ENCODE results near the gene CNTN1. TPM values are rescaled to one million over a fixed set of nuclear protein-coding genes. Genes with fewer than 3 reads are reported as not detected.

CNTN1 gene
- total RNA-seq, 1 experiment from 2014 or later: 6.5 TPM

- WGBS (ENCODE audit: extremely low coverage, insufficient read length, low lambda C conversion rate): no CpG with 5 or more reads among the region's 2 CpGs
These were observed 83.4 kb downstream of the CNTN1 start for GRCh38 chr12:40775661-40776060.

More at GRCh38 chr12:40775661-40776060, 83.4 kb downstream of the CNTN1 start:
- Histone ChIP-seq H4K91ac (ENCODE audit: insufficient read length, low read depth, low read length) (no peak overlapping the region), H3K23me2 (ENCODE audit: insufficient read length, low read depth, low read length, poor library complexity, severe bottlenecking) (no peaks in the 10 kb centered on the region), H2BK120ac (ENCODE audit: low read depth, low read length, poor library complexity, severe bottlenecking) (no peak overlapping the region), H3K4me2 (ENCODE audit: insufficient read depth, insufficient read length, low read length) (no peak overlapping the region), H2BK20ac (ENCODE audit: low read depth, low read length, poor library complexity, severe bottlenecking) (no peak overlapping the region), H2BK15ac (ENCODE audit: low read depth, low read length) (no peak overlapping the region), H2AK5ac (ENCODE audit: insufficient read length, low read length) (no peak overlapping the region), H2BK12ac (ENCODE audit: insufficient read length, low read depth, low read length) (no peak overlapping the region), H3K4me1 (ENCODE audit: insufficient read depth, low read length) (no peaks in the 10 kb centered on the region; the same call in 1 of the 2 replicates), H3K9me3 (ENCODE audit: control insufficient read depth, low read depth, low read length) (no peaks in the 10 kb centered on the region), H2BK5ac (ENCODE audit: insufficient read length, low read length) (no peak overlapping the region), H3K9ac (ENCODE audit: extremely low read depth, insufficient read length, low read length) (no peak overlapping the region), H3K14ac (ENCODE audit: insufficient read depth, low read length) (no peak overlapping the region), H4K5ac (ENCODE audit: insufficient read length, low read depth, low read length) (no peak overlapping the region), H3K18ac (ENCODE audit: insufficient read length, low read depth, low read length) (no peak overlapping the region), H4K8ac (replicated peaks; ENCODE audit: insufficient read length, low read depth, low read length) (no peak overlapping the region), H2AFZ (ENCODE audit: low read length) (no peak overlapping the region), H3K56ac (ENCODE audit: insufficient read length, low read depth, low read length) (no peak overlapping the region), H3K27ac (ENCODE audit: insufficient read length, low read depth, low read length) (no peak overlapping the region), H3K79me1 (ENCODE audit: insufficient read depth, low read depth, low read length, poor library complexity, severe bottlenecking) (no peaks in the 10 kb centered on the region), H3K79me2 (ENCODE audit: insufficient read depth, low read length) (no peaks in the 10 kb centered on the region), H4K20me1 (ENCODE audit: control insufficient read depth, insufficient read depth, insufficient read length) (no peaks in the 10 kb centered on the region), H3T11ph (ENCODE audit: low read length) (no peak overlapping the region), H3K4ac (ENCODE audit: low read depth, low read length) (no peak overlapping the region), H3K23ac (ENCODE audit: insufficient read length, low read depth, low read length) (no peak overlapping the region), H3K27me3 (ENCODE audit: insufficient read depth, low read length) (no peaks in the 10 kb centered on the region)
- H3K4me3 Mint-ChIP-seq: no peak overlapping the region
- H3K36me3 Mint-ChIP-seq (ENCODE audit: insufficient read depth in 1 of 3, low read depth in 3 of 3): no peaks in the 10 kb centered on the region; a peak in 1 of 7 replicates
- no peak overlapping the region for H3K27ac Mint-ChIP-seq
- no peak for DNase-seq
- H3K9me3 Mint-ChIP-seq: no peaks in the 10 kb centered on the region
- TF ChIP-seq CTCF (conservative IDR thresholded peaks at IDR 0.05): no peak
- H3K4me1 Mint-ChIP-seq: peaks cover 12% of the 10 kb centered on the region in 2 experiments
- H3K27me3 Mint-ChIP-seq (ENCODE audit: low read depth): no peaks in the 10 kb centered on the region

All from H9 (cell line).